Activated T-helper 2 cell treated with anti-CD3 and anti-CD28 coated beads, Interferon-gamma antibody, Interleukin-2, Interleukin-4, amounts not matched to agents 10 μg/mL and 5 μg/mL and 100 μg/mL, durations not matched to agents 14 hours and 24 hours and 36 hours (primary cell): Measurements from ENCODE around the gene PDGFB. TPM values are rescaled to one million over a fixed set of nuclear protein-coding genes. Genes with fewer than 3 reads are reported as not detected.

ENCODE experiments used
- DNase-seq: peaks from one replicate; pipeline ENCODE4 v3.0.0; 2021; ENCODE audit warnings: low spot score
- H3K27ac Mint-ChIP-seq: one replicate; pipeline ENCODE4 v1.8.0; 2021; ENCODE audit warnings: mixed read lengths
- H3K27me3 Mint-ChIP-seq: one replicate; pipeline ENCODE4 v1.8.0; 2021; ENCODE audit warnings: low read depth, mixed read lengths
- H3K36me3 Mint-ChIP-seq: one replicate; pipeline ENCODE4 v1.8.0; 2021; ENCODE audit warnings: low read depth, mixed read lengths
- H3K4me1 Mint-ChIP-seq: one replicate; pipeline ENCODE4 v1.8.0; 2021; ENCODE audit warnings: low read depth, mixed read lengths
- H3K4me3 Mint-ChIP-seq: one replicate; pipeline ENCODE4 v1.8.0; 2021; ENCODE audit warnings: low read depth, mild to moderate bottlenecking, moderate library complexity, mixed read lengths
- H3K9me3 Mint-ChIP-seq: one replicate; pipeline ENCODE4 v1.8.0; 2021; ENCODE audit warnings: mixed read lengths
- intact Hi-C: fragments of 100-400 bp; cut with micrococcal nuclease; formaldehyde crosslinking; loops from one replicate; pipeline ENCODE4 v1.15.1; 2023
- total RNA-seq: library from RNA; stranded (reverse); gene quantifications from 2 replicates; pipeline ENCODE4 v1.2.3, GENCODE V29; 2022

Gene PDGFB
- total RNA-seq, 1 donor from 2014 or later: 4.2 TPM

GRCh38 chr22:39231197-39231950 is 13.4 kb downstream of the PDGFB start:
- intact Hi-C loops: loop anchor here (10.0 kb wide), 1 partner anchor 287 kb away; no protein-coding TSS in a partner anchor

GRCh38 chr22:39230261-39231196 is 14.3 kb downstream of the PDGFB start:
- no peak for DNase-seq
- Mint-ChIP-seq H3K27ac (no peak overlapping the region), H3K4me1 (peaks cover 4% of the 10 kb centered on the region), H3K36me3 (no peaks in the 10 kb centered on the region), H3K27me3 (peaks cover 30% of the 10 kb centered on the region), H3K4me3 (no peak overlapping the region), H3K9me3 (no peaks in the 10 kb centered on the region)
- intact Hi-C loops: loop anchor here (10.0 kb wide), 1 partner anchor 286 kb away; no protein-coding TSS in a partner anchor

More at GRCh38 chr22:39231197-39231950, 13.4 kb downstream of the PDGFB start:
- no peak overlapping the region for H3K4me3 Mint-ChIP-seq
- no peaks in the 10 kb centered on the region for H3K36me3 Mint-ChIP-seq
- H3K4me1 Mint-ChIP-seq: peaks cover 9% of the 10 kb centered on the region
- H3K27ac Mint-ChIP-seq: no peak overlapping the region
- H3K27me3 Mint-ChIP-seq: peaks cover 37% of the 10 kb centered on the region
- DNase-seq: no peak
- H3K9me3 Mint-ChIP-seq: no peaks in the 10 kb centered on the region

- Mint-ChIP-seq H3K9me3 (no peaks in the 10 kb centered on the region), H3K27me3 (peaks cover 28% of the 10 kb centered on the region), H3K36me3 (no peaks in the 10 kb centered on the region), H3K4me3 (no peak overlapping the region), H3K27ac (no peak overlapping the region), H3K4me1 (peaks cover 3% of the 10 kb centered on the region)
- DNase-seq: no peak
- intact Hi-C loops: loop anchor here (10.0 kb wide), 1 partner anchor 285 kb away; no protein-coding TSS in a partner anchor
Measured at GRCh38 chr22:39229688-39230260, 15.0 kb downstream of the PDGFB start.

DNA sequence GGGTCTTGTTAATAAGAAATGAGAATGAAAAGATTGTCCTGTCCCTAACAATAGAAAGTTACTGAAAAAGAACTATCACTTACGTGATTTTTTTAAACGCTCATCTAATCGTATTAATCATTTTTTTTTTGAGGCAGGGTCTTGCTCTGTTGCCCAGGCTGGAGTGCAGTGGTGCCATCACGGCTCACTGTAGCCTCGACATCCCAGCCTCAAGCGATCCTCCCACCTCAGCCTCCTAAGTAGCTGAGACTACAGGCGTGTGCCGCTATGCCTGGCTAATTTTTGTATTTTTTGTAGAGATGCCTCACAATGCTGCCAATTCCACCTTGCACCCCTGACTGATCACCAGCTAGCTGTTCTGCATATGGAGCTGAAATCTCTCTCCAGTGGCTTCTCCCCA is 15.7 kb downstream of the PDGFB start:
- Mint-ChIP-seq H3K27me3 (peaks cover 23% of the 10 kb centered on the region), H3K9me3 (no peaks in the 10 kb centered on the region), H3K27ac (no peak overlapping the region), H3K36me3 (no peaks in the 10 kb centered on the region), H3K4me3 (no peak overlapping the region), H3K4me1 (peaks cover 5% of the 10 kb centered on the region)
- no peak for DNase-seq
- intact Hi-C loops: no loop called here

GRCh38 chr22:39227542-39228272 is 17.1 kb downstream of the PDGFB start:
- no peak overlapping the region for H3K4me3 Mint-ChIP-seq
- H3K9me3 Mint-ChIP-seq: no peaks in the 10 kb centered on the region
- H3K27me3 Mint-ChIP-seq: peaks cover 25% of the 10 kb centered on the region
- no peak for DNase-seq
- peaks cover 2% of the 10 kb centered on the region for H3K4me1 Mint-ChIP-seq
- intact Hi-C loops: no loop called here
- no peak overlapping the region for H3K27ac Mint-ChIP-seq
- H3K36me3 Mint-ChIP-seq: no peaks in the 10 kb centered on the region

DNA sequence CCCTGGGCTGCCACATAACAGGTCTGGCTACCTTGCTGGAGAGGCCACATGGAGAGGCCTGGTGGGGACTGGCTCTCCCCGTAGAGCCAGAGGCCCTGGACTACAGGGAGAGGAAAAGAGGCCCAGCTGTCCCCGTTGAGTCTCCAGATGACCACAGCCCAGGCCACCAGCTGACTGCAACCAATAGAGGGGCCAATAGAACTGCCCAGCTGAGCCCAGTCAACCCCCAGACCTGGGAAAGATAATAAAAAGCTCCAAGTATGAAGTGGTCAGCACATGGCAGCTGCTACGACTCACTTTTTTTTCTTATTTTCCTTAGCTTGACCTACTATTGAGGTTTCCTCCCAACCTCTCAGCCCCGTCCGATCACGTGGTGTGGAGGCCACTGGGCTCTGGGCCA is 18.4 kb downstream of the PDGFB start:
- H3K9me3 Mint-ChIP-seq: no peaks in the 10 kb centered on the region
- no peak for DNase-seq
- intact Hi-C loops: no loop called here
- H3K36me3 Mint-ChIP-seq: no peaks in the 10 kb centered on the region
- H3K27me3 Mint-ChIP-seq: peaks cover 24% of the 10 kb centered on the region
- peaks cover 2% of the 10 kb centered on the region for H3K4me1 Mint-ChIP-seq
- H3K27ac Mint-ChIP-seq: no peak overlapping the region
- H3K4me3 Mint-ChIP-seq: no peak overlapping the region

- Mint-ChIP-seq H3K4me1 (peaks cover 2% of the 10 kb centered on the region), H3K27ac (no peak overlapping the region), H3K9me3 (no peaks in the 10 kb centered on the region), H3K36me3 (no peaks in the 10 kb centered on the region), H3K4me3 (no peak overlapping the region), H3K27me3 (peaks cover 20% of the 10 kb centered on the region)
- intact Hi-C loops: no loop called here
- no peak for DNase-seq
Measured at GRCh38 chr22:39225591-39225990, 19.2 kb downstream of the PDGFB start.

- DNase-seq: no peak
- Mint-ChIP-seq H3K36me3 (no peaks in the 10 kb centered on the region), H3K4me3 (no peak overlapping the region), H3K9me3 (no peaks in the 10 kb centered on the region), H3K27ac (no peak overlapping the region), H3K4me1 (peaks cover 2% of the 10 kb centered on the region), H3K27me3 (peaks cover 16% of the 10 kb centered on the region)
- intact Hi-C loops: no loop called here
Measured at GRCh38 chr22:39224550-39224949, 20.2 kb downstream of the PDGFB start.

- H3K27me3 Mint-ChIP-seq: peaks cover 12% of the 10 kb centered on the region
Measured at GRCh38 chr22:39223091-39223710, 21.6 kb downstream of the PDGFB start.

GRCh38 chr22:39221999-39222686 is 22.6 kb downstream of the PDGFB start:
- H3K27ac Mint-ChIP-seq: no peak overlapping the region
- H3K27me3 Mint-ChIP-seq: peaks cover 18% of the 10 kb centered on the region
- no peaks in the 10 kb centered on the region for H3K36me3 Mint-ChIP-seq
- no peak overlapping the region for H3K4me3 Mint-ChIP-seq
- no peak for DNase-seq
- H3K4me1 Mint-ChIP-seq: peaks cover 2% of the 10 kb centered on the region
- H3K9me3 Mint-ChIP-seq: no peaks in the 10 kb centered on the region
- intact Hi-C loops: no loop called here

More at GRCh38 chr22:39223091-39223710, 21.6 kb downstream of the PDGFB start:
- Mint-ChIP-seq H3K9me3 (no peaks in the 10 kb centered on the region), H3K36me3 (no peaks in the 10 kb centered on the region), H3K27ac (no peak overlapping the region), H3K4me1 (peaks cover 2% of the 10 kb centered on the region), H3K4me3 (no peak overlapping the region)
- intact Hi-C loops: no loop called here
- no peak for DNase-seq

- H3K27ac Mint-ChIP-seq: no peak overlapping the region
- DNase-seq: no peak
- peaks cover 2% of the 10 kb centered on the region for H3K4me1 Mint-ChIP-seq
- no peak overlapping the region for H3K4me3 Mint-ChIP-seq
- H3K27me3 Mint-ChIP-seq: peaks cover 23% of the 10 kb centered on the region
- intact Hi-C loops: no loop called here
- no peaks in the 10 kb centered on the region for H3K9me3 Mint-ChIP-seq
- no peaks in the 10 kb centered on the region for H3K36me3 Mint-ChIP-seq
Measured at GRCh38 chr22:39220890-39221850, 23.6 kb downstream of the PDGFB start.
